Right atrium auricular region (tissue), 2 donors: ENCODE data around the gene PPHLN1. TPM values are rescaled to one million over a fixed set of nuclear protein-coding genes. Genes with fewer than 3 reads are reported as not detected.

Source experiments
- DNase-seq: peaks from one replicate; pipeline ENCODE4 v3.0.0-alpha.2; 2019; ENCODE audit warnings: low spot score
- H3K27ac ChIP-seq, 2 donors: fragments of 200-600 bp; sonication (generic); 1 replicate in 1 of 2; 2 replicates in 1 of 2; pipeline ENCODE4 v1.5.1; 2016 to 2019
- H3K27me3 ChIP-seq, 2 donors: fragments of 200-600 bp; sonication (generic); one replicate each; pipeline versions ENCODE4 v1.5.1 to v1.6.0; 2017 to 2019
- H3K36me3 ChIP-seq: fragments of 200-600 bp; sonication (generic); one replicate; pipeline ENCODE4 v1.5.1; 2016
- H3K4me1 ChIP-seq, 2 donors: fragments of 200-600 bp; sonication (generic); one replicate each; pipeline versions ENCODE4 v1.5.1 to v1.6.0; 2017 to 2019
- H3K4me3 ChIP-seq, 2 donors: fragments of 200-600 bp; sonication (generic); 1 replicate in 1 of 2; 2 replicates in 1 of 2; pipeline ENCODE4 v1.5.1; 2017 to 2019; ENCODE audit warnings: mild to moderate bottlenecking in 1 of 2, moderate library complexity in 1 of 2
- H3K9me3 ChIP-seq, 2 donors: fragments of 200-600 bp; sonication (generic); one replicate each; pipeline ENCODE4 v1.5.1; 2019
- total RNA-seq, 2 donors: library from RNA; depleted of rRNA; stranded (reverse); fragments of >200 nt; gene quantifications; one replicate each; pipeline ENCODE4 v1.1.0, GENCODE V29; 2016
- TF ChIP-seq, protein P1 (sequence below), 2 donors: fragments of 200-600 bp; sonication (generic); IDR thresholded peaks; one replicate each; pipeline ENCODE4 v1.5.1; 2019; ENCODE audit warnings: antibody characterized with exemption in 2 of 2

PPHLN1 gene
- total RNA-seq, 2 donors from 2014 or later, result 36.6 to 46.6 TPM

DNA sequence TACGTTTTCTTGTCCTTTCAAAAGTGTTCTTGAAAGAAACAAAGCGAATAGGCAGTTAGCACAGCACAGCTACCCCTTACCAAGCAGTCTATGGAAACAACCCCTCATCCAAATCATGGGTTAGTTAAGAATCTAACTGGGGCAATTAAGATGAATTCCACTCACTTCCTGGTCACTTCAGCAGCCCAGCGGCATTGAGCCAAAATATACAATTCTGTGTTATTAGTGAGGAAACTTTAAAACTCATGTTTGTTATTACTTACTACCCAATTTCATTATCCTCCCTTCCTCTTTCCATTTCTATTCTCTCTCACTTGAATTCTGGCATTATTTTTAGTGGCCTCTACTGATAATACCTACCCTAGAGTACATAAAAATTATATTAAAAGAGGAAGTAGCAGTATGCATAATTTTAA is 121.4 kb downstream of the PPHLN1 start:
- H3K27me3 ChIP-seq, result no peaks in the 10 kb centered on the region
- H3K36me3 ChIP-seq, result peaks cover 11% of the 10 kb centered on the region
- no peak for DNase-seq
- H3K4me1 ChIP-seq, result peaks cover 0 to 16% of the 10 kb centered on the region in 2 donors
- TF ChIP-seq, protein P1, sequence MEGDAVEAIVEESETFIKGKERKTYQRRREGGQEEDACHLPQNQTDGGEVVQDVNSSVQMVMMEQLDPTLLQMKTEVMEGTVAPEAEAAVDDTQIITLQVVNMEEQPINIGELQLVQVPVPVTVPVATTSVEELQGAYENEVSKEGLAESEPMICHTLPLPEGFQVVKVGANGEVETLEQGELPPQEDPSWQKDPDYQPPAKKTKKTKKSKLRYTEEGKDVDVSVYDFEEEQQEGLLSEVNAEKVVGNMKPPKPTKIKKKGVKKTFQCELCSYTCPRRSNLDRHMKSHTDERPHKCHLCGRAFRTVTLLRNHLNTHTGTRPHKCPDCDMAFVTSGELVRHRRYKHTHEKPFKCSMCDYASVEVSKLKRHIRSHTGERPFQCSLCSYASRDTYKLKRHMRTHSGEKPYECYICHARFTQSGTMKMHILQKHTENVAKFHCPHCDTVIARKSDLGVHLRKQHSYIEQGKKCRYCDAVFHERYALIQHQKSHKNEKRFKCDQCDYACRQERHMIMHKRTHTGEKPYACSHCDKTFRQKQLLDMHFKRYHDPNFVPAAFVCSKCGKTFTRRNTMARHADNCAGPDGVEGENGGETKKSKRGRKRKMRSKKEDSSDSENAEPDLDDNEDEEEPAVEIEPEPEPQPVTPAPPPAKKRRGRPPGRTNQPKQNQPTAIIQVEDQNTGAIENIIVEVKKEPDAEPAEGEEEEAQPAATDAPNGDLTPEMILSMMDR (IDR thresholded peaks at IDR 0.05), result no peak
- H3K4me3 ChIP-seq, result no peak overlapping the region
- no peak overlapping the region for H3K27ac ChIP-seq
- H3K9me3 ChIP-seq, result no peaks in the 10 kb centered on the region

DNA sequence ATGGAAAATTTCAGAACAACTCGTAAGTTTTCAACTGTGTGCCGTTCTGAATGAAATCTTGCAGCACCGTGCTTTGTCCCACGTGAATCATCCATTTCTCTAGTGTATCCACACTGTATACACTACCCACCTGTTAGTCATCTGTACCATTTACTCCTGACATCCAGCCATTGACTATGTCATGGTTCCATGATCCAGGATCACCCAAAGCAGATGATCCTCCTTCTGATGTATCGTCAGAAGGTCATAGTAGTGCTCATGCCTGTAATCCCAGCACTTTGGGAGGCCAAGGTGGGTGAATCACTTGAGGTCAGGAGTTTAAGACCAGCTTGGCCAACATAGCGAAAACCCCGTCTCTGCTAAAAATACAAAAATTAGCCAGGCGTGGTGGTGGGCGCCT is 122.9 kb downstream of the PPHLN1 start:
- DNase-seq, result no peak
- no peak overlapping the region for H3K4me3 ChIP-seq
- H3K27ac ChIP-seq, result no peak overlapping the region
- no peaks in the 10 kb centered on the region for H3K9me3 ChIP-seq
- no peaks in the 10 kb centered on the region for H3K36me3 ChIP-seq
- peaks cover 0 to 16% of the 10 kb centered on the region in 2 donors for H3K4me1 ChIP-seq
- TF ChIP-seq, protein P1 (IDR thresholded peaks at IDR 0.05), result no peak
- H3K27me3 ChIP-seq, result no peaks in the 10 kb centered on the region

DNA sequence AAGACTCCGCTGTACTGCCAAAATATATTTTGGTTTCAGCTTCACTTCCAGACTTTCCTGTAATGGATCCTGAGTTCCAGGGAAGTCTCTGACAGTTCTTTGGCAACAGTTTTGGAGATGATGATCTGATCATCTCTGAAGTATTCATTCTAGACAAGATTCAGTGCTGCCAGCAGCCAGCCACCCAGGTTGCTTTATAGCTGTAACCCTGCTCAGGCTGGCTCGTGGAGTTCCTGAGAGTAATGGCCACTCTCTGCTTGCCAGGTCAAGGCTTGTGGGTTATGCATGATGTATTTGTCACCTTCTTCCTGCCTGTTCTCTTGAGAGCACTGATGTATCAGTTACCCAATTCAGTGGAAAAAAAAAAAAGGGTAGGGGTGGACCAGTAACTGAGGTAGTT is 124.3 kb downstream of the PPHLN1 start:
- peaks cover 0 to 16% of the 10 kb centered on the region in 2 donors for H3K4me1 ChIP-seq
- TF ChIP-seq, protein P1 (IDR thresholded peaks at IDR 0.05), result no peak

DNA sequence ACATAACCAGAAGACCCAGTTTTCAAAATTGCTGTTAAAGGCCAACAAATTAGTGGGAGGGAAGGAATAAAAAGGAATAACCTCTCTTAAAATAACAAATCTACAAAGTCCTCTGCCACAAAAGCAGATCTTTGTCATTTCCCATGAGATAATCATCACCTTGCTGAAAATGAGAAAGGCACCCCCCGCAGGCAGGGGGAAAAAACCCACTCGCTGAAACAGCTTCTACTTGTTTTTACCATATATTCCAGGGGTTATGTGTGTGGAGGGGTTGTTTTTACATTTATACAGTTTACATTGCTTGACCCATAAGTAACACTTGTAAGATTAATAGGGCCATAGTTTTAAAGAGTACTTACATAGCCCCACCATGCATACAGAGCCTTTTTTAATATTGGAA is 132.6 kb downstream of the PPHLN1 start:
- TF ChIP-seq, protein P1 (IDR thresholded peaks at IDR 0.05), result no peak
- no peak for DNase-seq
- Histone ChIP-seq H3K4me1 (no peaks in the 10 kb centered on the region), H3K4me3 (no peak overlapping the region), H3K27ac (no peak overlapping the region), H3K36me3 (peaks cover 21% of the 10 kb centered on the region), H3K27me3 (no peaks in the 10 kb centered on the region), H3K9me3 (no peaks in the 10 kb centered on the region)

More for the DNA sequence above, 124.3 kb downstream of the PPHLN1 start:
- no peak for DNase-seq
- Histone ChIP-seq H3K9me3 (no peaks in the 10 kb centered on the region), H3K27me3 (no peaks in the 10 kb centered on the region), H3K27ac (no peak overlapping the region), H3K4me3 (no peak overlapping the region), H3K36me3 (no peaks in the 10 kb centered on the region)

DNA sequence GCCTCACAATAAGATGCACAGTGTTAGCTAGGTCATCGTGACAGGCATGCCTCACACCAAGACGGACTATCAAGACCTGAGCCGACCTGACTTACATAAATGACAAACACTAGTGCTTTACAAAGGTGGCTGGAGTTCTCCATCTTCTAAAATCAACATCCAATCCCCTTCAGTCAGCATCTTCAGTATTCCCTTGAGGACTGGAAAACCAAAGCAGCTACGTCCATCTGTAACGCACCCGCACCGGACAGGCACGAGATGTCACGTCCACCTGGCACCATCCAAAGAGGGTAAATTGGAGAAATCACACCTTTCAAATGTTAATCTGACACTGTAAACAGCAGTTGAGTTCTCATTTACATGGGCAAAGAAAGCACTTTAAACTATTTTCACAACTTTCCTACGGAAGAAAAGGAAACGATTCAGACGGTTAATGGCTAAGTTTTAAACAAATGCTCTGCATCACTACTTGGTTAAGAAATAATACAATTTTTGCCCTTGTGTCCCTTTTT is 133.4 kb downstream of the PPHLN1 start:
- Histone ChIP-seq H3K36me3 (peaks cover 29% of the 10 kb centered on the region), H3K9me3 (no peaks in the 10 kb centered on the region), H3K27me3 (no peaks in the 10 kb centered on the region), H3K4me1 (no peaks in the 10 kb centered on the region), H3K4me3 (no peak overlapping the region), H3K27ac (no peak overlapping the region)
- TF ChIP-seq, protein P1 (IDR thresholded peaks at IDR 0.05), result no peak
- DNase-seq, result no peak

DNA sequence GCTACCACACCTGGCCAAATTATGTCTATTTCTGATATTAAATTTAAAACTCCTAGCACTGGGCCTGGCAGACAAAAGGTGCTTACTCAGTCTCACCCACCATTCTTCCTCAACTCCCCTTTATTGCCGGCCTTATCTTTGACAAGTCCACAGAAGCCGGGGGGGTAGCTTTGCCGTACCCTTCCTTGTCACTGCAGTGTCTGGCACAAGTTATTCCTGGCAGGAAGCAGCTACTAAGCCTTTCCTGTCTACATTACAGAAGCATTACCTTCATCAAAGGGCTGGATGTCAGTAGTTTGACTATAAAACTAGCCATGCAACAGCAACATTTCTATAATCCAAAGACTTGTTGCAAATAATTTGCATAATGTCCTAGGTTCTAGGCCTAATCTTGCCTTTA is 136.5 kb downstream of the PPHLN1 start:
- TF ChIP-seq, protein P1 (IDR thresholded peaks at IDR 0.05), result no peak
- no peak overlapping the region for H3K4me3 ChIP-seq
- DNase-seq, result no peak
- no peaks in the 10 kb centered on the region for H3K27me3 ChIP-seq
- no peaks in the 10 kb centered on the region for H3K4me1 ChIP-seq
- H3K27ac ChIP-seq, result no peak overlapping the region
- no peaks in the 10 kb centered on the region for H3K9me3 ChIP-seq
- H3K36me3 ChIP-seq, result peaks cover 52% of the 10 kb centered on the region
